Activated naive CD4-positive, alpha-beta T cell treated with anti-CD3 and anti-CD28 coated beads, Interleukin-2, amount 50 U/mL, for 72 hours (primary cell): Measurements from ENCODE around the gene ALDH2. TPM values are rescaled to one million over a fixed set of nuclear protein-coding genes. Genes with fewer than 3 reads are reported as not detected.
A peak's percentile ranks its signal among the peaks of the same experiment; 100 is the strongest.

Experiments used
- ATAC-seq, 2 donors: fragments of 150-1000 bp; cut with Tn5 transposase; 2 replicates each; pipeline ENCODE4 v1.10.0; 2021; ENCODE audit warnings: mild to moderate bottlenecking in 2 of 2, moderate library complexity in 2 of 2
- DNase-seq, 2 donors: peaks; one replicate each; pipeline ENCODE4 v3.0.0; 2021 to 2022; ENCODE audit warnings: low spot score in 2 of 2
- H3K27ac Mint-ChIP-seq, 2 donors: one replicate each; pipeline ENCODE4 v1.8.0; 2022; ENCODE audit warnings: mild to moderate bottlenecking in 2 of 2, mixed read lengths in 2 of 2
- H3K36me3 Mint-ChIP-seq, 2 donors: one replicate each; pipeline ENCODE4 v1.8.0; 2022; ENCODE audit warnings: mixed read lengths in 2 of 2
- H3K9me3 Mint-ChIP-seq, 2 donors: one replicate each; pipeline ENCODE4 v1.8.0; 2022; ENCODE audit warnings: mixed read lengths in 2 of 2
- total RNA-seq, 2 donors: library from RNA; stranded (reverse); gene quantifications; one replicate each; pipeline ENCODE4 v1.2.3, GENCODE V29; 2022

The ALDH2 gene
- total RNA-seq, 2 donors from 2014 or later, result 2.4 to 3.2 TPM

DNA sequence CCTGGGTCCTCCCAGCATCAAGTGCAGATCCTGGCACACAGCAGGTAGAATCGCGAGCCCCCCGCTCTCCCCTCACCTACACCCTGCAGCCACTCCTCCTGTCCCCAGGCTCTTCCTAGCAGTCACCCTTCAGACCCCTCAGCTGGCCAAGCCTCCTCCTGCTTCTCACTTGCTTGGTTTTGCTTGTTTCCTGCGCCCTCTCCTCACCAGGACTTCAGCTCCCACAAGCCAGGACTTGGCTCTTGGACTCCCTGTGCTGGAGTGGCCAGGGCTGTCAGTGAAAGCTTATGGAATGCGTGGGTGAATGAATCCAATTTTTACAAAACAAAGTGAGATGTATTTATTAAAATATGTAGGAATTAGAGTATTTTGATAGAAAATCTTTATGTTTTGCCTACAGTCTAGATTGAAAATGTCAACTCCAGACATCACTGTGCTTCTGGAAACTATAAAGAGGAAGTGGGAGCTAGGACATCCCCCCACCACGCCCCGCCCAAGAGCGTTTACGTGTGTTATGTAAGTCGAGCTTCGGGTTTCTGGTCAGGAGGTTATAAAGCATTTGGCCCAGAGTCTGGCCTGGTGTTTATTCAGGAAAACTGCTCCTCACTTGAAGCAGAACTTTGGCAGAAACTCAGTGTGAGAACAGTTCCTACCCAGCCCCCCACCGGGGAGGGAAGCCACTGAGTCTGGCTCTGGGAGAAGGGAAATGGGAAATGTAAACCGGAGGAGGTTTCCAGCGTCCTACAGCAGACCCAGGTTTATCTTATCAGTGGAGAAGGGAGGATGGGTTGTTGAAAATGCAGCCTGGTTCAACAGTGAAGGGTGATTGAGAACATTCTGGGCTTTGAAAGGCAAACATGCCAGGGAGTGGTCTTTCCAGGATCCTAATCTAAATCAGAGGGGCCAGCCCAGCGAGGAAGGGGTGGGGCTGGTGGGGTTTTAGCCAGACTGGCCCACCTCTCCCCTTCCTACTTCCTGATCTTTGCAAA lies 8.8 kb downstream of the ALDH2 start:
- H3K27ac Mint-ChIP-seq, result peak overlapping the region; percentile 46 to 88
- no peak for DNase-seq
- no peak for ATAC-seq
- H3K9me3 Mint-ChIP-seq, result no peaks in the 10 kb centered on the region
- H3K36me3 Mint-ChIP-seq, result no peaks in the 10 kb centered on the region

DNA sequence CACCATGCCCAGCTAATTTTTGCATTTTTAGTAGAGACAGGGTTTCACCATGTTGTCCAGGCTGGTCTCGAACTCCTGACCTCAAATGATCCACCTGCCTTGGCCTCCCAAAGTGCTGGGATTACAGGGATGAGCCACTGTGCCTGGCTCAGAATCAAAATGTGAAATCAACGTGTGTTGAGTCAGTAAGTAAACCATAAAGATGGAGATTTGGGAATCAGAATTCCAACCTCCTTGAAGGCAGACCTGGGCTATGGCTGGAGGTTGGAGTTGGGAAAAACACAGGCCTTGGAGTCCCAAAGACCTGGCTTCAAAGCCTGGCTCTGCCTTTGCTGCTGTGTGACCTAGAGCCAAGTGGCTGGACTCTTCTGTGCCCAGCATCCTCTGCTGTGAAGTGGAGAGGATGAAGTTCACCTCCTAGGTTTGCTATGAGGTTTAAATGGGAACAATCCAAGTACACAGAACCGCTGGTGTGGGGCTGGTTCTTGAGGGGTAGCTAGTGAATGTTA lies 10.2 kb downstream of the ALDH2 start:
- DNase-seq, result no peak
- no peak for ATAC-seq
- Mint-ChIP-seq H3K9me3 (no peaks in the 10 kb centered on the region), H3K27ac (no peak overlapping the region), H3K36me3 (no peaks in the 10 kb centered on the region)

DNA sequence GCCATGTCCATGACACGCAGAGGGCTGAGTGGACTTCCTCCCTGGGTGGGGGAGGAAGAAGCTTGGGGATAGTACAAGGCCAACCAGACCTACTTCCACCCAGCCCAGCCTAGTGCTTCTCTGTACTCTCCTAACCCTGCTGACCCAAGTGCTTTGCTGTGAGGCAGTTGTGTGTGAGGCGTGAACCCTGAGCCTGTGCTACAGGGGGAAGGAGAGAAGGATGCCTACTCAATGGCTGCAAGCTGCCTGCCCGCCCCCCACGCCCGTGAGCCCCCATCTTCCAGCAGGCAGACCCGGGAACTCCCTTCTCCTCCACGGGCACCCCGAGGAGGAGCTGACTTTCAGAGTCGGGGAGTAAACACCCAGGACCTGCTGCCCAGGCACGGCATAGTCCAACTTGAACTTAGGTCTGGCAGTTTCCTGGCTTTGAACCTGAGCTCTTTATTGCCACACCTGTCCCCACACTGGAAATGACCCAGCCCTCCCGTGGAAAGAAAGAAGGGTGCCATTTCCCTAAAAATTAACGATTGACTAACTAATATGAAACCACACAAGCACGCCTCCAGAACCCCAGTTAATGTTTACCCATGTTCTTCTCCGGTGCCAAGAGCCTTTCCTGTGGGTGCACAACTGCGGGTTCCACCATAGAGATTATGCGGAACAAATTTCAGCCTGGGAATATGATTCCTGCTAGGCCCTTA lies 10.8 kb downstream of the ALDH2 start:
- no peak for DNase-seq
- ATAC-seq, result no peak
- Mint-ChIP-seq H3K36me3 (no peaks in the 10 kb centered on the region), H3K27ac (no peak overlapping the region), H3K9me3 (no peaks in the 10 kb centered on the region)

GRCh38 chr12:111780166-111780565 lies 13.4 kb downstream of the ALDH2 start:
- H3K9me3 Mint-ChIP-seq, result no peaks in the 10 kb centered on the region
- H3K36me3 Mint-ChIP-seq, result no peaks in the 10 kb centered on the region
- no peak for ATAC-seq
- H3K27ac Mint-ChIP-seq, result no peak overlapping the region
- DNase-seq, result no peak

- peak overlapping the region in 1 of 2 donors; percentile 65 for H3K27ac Mint-ChIP-seq
- no peaks in the 10 kb centered on the region for H3K36me3 Mint-ChIP-seq
- no peaks in the 10 kb centered on the region for H3K9me3 Mint-ChIP-seq
- ATAC-seq, result no peak
- DNase-seq, result no peak
These were observed 13.9 kb downstream of the ALDH2 start for GRCh38 chr12:111780615-111781014.

DNA sequence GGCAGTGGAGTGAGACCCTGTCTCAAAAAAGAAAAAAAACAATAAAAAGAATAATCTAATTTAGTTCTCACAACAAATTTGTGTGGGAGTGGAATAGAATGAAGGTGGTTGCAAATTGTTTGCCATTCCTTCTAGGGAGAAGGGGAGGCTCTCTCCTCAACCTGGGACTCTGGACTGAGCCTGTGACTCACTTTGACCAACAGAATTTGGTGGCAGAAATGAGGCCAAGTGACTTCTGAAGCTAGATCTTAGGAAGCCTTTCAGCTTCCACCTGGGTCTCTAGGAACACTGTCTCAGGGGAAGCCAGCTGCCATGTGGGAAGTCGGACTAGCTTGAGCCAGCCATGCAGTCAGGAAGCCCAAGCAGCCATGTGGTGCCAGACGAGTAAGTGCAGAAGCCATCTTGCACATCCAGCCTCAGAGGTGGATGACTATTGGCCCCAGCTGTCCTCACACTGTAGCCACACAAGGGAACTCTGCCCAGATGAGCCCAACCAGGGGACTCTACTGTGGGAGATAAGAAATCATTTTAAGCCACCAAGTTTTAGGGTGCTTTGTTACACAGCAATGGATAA lies 14.4 kb downstream of the ALDH2 start:
- Mint-ChIP-seq H3K36me3 (no peaks in the 10 kb centered on the region), H3K9me3 (no peaks in the 10 kb centered on the region), H3K27ac (no peak overlapping the region)
- no peak for ATAC-seq
- DNase-seq, result no peak

DNA sequence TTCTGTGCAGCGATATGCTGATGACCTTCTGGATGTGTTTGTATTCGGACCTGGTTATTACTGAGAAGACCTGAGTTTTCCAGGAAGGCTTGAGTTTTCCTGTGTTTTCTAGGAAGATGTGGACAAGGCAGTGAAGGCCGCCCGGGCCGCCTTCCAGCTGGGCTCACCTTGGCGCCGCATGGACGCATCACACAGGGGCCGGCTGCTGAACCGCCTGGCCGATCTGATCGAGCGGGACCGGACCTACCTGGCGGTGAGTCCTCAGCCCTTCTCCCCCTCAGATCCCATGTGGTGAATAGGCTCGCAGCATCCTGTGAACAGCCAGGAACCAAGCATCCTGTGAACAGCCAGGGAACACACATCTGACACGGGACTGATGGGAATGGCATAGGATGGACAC lies 16.3 kb downstream of the ALDH2 start:
- no peak for DNase-seq
- no peak for ATAC-seq
- Mint-ChIP-seq H3K27ac (no peak overlapping the region), H3K9me3 (no peaks in the 10 kb centered on the region), H3K36me3 (no peaks in the 10 kb centered on the region)

- Mint-ChIP-seq H3K9me3 (no peaks in the 10 kb centered on the region), H3K36me3 (no peaks in the 10 kb centered on the region), H3K27ac (no peak overlapping the region)
- no peak for DNase-seq
- ATAC-seq, result no peak
These were observed 18.2 kb downstream of the ALDH2 start for GRCh38 chr12:111784953-111785352.

GRCh38 chr12:111785651-111786050 lies 18.9 kb downstream of the ALDH2 start:
- no peak for DNase-seq
- Mint-ChIP-seq H3K27ac (no peak overlapping the region), H3K36me3 (no peaks in the 10 kb centered on the region), H3K9me3 (no peaks in the 10 kb centered on the region)
- ATAC-seq, result no peak

DNA sequence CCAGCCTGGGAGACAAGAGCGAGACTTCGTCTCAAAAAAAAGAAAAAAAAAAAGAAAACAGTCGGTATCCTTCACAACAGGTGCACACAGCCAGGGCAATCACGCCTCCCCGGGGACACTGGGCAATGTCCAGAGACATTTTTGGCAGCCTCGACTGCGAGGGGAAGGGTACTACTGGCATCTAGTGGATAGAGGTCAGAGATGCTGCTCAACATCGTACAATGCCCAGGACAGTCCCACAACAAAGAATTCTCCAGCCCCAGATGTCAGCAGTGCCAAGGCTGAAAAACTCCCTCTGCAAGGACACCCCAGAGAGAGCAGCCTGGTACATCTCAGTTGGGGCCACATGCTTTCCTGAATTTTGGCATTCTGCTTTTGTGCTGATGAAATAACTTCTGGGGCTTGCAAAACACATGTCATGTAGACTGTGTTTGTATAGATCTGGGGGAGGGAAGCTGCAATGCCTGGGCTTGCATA lies 21.5 kb downstream of the ALDH2 start:
- Mint-ChIP-seq H3K27ac (no peak overlapping the region), H3K9me3 (no peaks in the 10 kb centered on the region), H3K36me3 (no peaks in the 10 kb centered on the region)
- no peak for DNase-seq
- ATAC-seq, result no peak

- DNase-seq (no peak), ATAC-seq (no peak)
- Mint-ChIP-seq H3K9me3 (no peaks in the 10 kb centered on the region), H3K36me3 (no peaks in the 10 kb centered on the region), H3K27ac (no peak overlapping the region)
These were observed 23.0 kb downstream of the ALDH2 start for GRCh38 chr12:111789779-111790178.

DNA sequence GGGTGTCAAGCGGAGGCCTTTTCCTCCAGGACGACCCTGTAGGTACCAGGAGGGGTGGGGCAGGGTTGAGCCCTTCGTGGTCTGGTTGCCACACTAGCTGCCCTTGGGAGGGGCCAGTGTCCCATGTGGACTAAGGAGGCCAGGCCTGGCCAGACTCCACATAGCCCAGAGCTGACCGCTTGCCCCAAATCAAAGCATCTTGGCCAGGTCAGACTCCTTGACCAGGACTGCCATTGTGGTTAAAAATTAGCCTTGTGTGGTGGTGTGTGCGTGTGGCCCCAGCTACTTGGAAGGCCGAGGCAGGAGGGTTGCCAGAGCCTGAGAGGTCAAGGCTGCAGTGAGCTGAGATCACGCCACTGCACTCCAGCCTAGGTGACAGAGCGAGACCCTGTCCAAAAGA lies 24.8 kb downstream of the ALDH2 start:
- no peaks in the 10 kb centered on the region for H3K9me3 Mint-ChIP-seq
- ATAC-seq, result no peak

GRCh38 chr12:111792155-111792855 lies 25.6 kb downstream of the ALDH2 start:
- no peaks in the 10 kb centered on the region for H3K36me3 Mint-ChIP-seq
- no peak for ATAC-seq
- H3K9me3 Mint-ChIP-seq, result no peaks in the 10 kb centered on the region
- H3K27ac Mint-ChIP-seq, result no peak overlapping the region
- no peak for DNase-seq

More for the DNA sequence above, 24.8 kb downstream of the ALDH2 start:
- DNase-seq, result no peak
- no peaks in the 10 kb centered on the region for H3K36me3 Mint-ChIP-seq
- H3K27ac Mint-ChIP-seq, result no peak overlapping the region

- no peak overlapping the region for H3K27ac Mint-ChIP-seq
- no peaks in the 10 kb centered on the region for H3K9me3 Mint-ChIP-seq
- DNase-seq (no peak), ATAC-seq (no peak)
- H3K36me3 Mint-ChIP-seq, result no peaks in the 10 kb centered on the region
These were observed 26.1 kb downstream of the ALDH2 start for GRCh38 chr12:111792856-111793235.

- H3K36me3 Mint-ChIP-seq, result no peaks in the 10 kb centered on the region
- no peak overlapping the region for H3K27ac Mint-ChIP-seq
- no peaks in the 10 kb centered on the region for H3K9me3 Mint-ChIP-seq
- no peak for DNase-seq
- no peak for ATAC-seq
These were observed 31.4 kb downstream of the ALDH2 start for GRCh38 chr12:111798182-111798581.

DNA sequence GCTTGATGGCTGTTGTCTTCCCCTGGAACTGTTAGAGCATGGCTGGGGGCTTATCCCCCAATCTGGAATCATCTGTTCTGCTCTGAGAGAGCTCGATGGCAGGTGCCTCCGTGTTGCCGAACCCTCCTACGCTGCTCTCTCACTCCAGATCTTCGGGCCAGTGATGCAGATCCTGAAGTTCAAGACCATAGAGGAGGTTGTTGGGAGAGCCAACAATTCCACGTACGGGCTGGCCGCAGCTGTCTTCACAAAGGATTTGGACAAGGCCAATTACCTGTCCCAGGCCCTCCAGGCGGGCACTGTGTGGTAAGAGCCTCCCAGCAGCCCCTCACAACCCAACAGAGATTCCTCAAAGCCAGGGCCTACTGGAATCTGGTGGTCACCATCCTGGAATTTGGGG lies 33.0 kb downstream of the ALDH2 start:
- Mint-ChIP-seq H3K27ac (no peak overlapping the region), H3K36me3 (no peaks in the 10 kb centered on the region), H3K9me3 (no peaks in the 10 kb centered on the region)
- ATAC-seq (no peak), DNase-seq (no peak)
